Activated naive CD8-positive, alpha-beta T cell (primary cell): Measurements from ENCODE around the gene KRT80.

ENCODE experiments used
- H3K27ac Mint-ChIP-seq: one replicate; pipeline ENCODE4 v1.8.0; 2021; ENCODE audit warnings: mixed read lengths
- H3K27me3 Mint-ChIP-seq: one replicate; pipeline ENCODE4 v1.8.0; 2021; ENCODE audit warnings: mixed read lengths
- H3K36me3 Mint-ChIP-seq: one replicate; pipeline ENCODE4 v1.8.0; 2021; ENCODE audit warnings: mixed read lengths
- H3K4me1 Mint-ChIP-seq: one replicate; pipeline ENCODE4 v1.8.0; 2021; ENCODE audit warnings: low read depth, mixed read lengths
- H3K4me3 Mint-ChIP-seq: one replicate; pipeline ENCODE4 v1.8.0; 2021; ENCODE audit warnings: mild to moderate bottlenecking, mixed read lengths
- H3K9me3 Mint-ChIP-seq: one replicate; pipeline ENCODE4 v1.8.0; 2021; ENCODE audit warnings: low read depth, mixed read lengths

KRT80 gene

DNA sequence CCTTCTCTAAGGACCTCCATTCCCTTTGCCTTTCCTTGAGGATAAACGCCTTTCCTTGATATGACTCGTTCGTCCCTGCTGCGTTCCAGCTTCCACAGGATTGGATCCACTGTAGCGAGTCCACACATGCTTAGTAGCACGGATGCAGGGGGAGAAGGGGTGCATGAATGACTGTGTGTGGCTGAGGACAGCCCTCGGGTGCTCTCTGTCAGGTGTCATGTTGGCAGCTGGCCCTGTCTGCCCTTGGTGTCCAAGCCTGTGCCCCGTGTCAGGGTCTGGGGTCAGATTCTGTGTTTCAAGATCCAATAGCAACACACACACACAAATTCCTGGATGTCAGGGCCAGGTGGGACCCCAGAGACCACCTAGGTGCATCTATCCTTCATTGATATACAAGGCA lies 17.5 kb upstream of the KRT80 start:
- H3K36me3 Mint-ChIP-seq: no peaks in the 10 kb centered on the region
- peaks cover 3% of the 10 kb centered on the region for H3K27me3 Mint-ChIP-seq
- H3K27ac Mint-ChIP-seq: no peak overlapping the region
- H3K4me1 Mint-ChIP-seq: no peaks in the 10 kb centered on the region
- no peak overlapping the region for H3K4me3 Mint-ChIP-seq
- H3K9me3 Mint-ChIP-seq: no peaks in the 10 kb centered on the region

DNA sequence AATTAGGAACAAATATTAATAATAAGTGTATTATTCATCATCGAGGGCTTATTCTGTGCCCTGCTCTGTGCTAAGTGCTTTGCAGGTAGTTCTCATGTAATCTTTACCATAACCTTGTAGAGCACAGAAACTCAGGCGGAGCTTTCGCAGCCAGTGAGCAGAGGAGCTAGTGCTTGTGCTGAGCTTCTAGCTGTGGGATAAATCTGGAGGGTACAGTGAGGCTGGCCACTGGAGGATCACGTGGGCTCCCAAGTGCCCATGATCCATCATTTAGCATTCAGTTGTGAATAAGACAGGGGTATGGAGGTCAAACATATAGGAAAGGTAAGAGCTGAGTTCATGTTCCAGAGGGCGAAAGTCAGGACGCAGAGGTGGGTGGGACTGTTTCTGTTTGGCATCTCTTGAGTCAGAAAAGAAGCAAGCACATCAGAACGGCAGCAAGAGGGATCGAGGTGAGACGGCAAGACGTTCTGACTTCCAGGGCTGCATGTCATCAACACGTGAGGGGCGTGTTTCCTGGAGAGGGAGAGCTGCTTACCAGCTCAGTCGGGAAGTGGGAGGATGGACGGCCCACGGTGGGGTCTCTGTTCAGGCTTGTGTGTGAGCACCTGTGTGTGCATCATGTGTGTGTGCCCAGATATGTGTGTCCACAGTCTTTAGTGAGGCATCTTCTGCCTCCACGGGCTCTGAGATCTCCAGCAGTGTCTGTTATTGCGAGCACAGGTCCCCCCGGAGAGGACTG lies 16.8 kb upstream of the KRT80 start:
- Mint-ChIP-seq H3K36me3 (no peaks in the 10 kb centered on the region), H3K4me3 (no peak overlapping the region), H3K27ac (no peak overlapping the region), H3K9me3 (no peaks in the 10 kb centered on the region), H3K4me1 (no peaks in the 10 kb centered on the region), H3K27me3 (peaks cover 3% of the 10 kb centered on the region)

DNA sequence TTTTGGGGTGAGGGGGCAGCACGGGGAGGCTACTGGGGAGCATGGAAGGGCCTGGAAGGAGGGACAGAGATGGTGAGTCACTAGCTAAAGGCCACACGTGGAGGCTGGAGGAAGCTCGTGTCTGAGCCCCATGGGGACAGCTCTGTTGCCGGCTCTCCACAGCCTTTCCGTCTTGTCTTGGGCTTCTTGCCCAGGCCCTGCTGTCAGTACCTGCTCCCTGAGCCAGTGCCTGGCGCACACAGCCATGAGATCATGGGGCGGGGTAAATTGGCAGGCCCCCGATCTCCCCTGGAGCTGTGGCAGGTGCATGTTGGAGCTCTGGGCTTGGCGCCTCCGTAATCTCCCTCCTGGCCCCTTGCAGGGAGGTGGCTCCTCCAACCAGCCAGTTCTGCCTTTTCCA lies 16.1 kb upstream of the KRT80 start:
- Mint-ChIP-seq H3K27ac (no peak overlapping the region), H3K36me3 (no peaks in the 10 kb centered on the region), H3K4me3 (no peak overlapping the region), H3K9me3 (no peaks in the 10 kb centered on the region), H3K27me3 (peaks cover 6% of the 10 kb centered on the region), H3K4me1 (peaks cover 3% of the 10 kb centered on the region)

DNA sequence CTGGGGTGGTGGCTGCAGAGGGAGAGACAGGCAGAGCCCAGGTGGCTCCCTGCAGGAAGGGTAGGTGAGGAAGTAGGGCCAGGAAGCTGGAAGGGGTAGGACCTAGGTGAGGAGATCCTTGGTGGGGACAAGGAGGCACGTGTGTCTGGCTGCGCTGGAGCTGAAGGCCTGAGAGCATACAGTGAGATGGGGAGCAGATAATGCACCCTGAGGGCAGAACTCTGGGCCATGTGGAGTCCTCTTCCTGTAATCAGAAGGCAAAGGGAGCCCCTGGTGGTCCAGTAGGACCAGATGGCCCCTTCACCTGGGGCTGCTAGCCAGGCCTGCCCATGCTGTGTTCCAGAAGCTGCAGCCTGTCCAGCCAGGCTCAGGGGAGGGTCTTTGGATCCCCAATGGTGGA lies 15.3 kb upstream of the KRT80 start:
- Mint-ChIP-seq H3K27ac (no peak overlapping the region), H3K27me3 (peaks cover 7% of the 10 kb centered on the region), H3K36me3 (no peaks in the 10 kb centered on the region), H3K4me3 (no peak overlapping the region), H3K4me1 (peaks cover 5% of the 10 kb centered on the region), H3K9me3 (no peaks in the 10 kb centered on the region)

DNA sequence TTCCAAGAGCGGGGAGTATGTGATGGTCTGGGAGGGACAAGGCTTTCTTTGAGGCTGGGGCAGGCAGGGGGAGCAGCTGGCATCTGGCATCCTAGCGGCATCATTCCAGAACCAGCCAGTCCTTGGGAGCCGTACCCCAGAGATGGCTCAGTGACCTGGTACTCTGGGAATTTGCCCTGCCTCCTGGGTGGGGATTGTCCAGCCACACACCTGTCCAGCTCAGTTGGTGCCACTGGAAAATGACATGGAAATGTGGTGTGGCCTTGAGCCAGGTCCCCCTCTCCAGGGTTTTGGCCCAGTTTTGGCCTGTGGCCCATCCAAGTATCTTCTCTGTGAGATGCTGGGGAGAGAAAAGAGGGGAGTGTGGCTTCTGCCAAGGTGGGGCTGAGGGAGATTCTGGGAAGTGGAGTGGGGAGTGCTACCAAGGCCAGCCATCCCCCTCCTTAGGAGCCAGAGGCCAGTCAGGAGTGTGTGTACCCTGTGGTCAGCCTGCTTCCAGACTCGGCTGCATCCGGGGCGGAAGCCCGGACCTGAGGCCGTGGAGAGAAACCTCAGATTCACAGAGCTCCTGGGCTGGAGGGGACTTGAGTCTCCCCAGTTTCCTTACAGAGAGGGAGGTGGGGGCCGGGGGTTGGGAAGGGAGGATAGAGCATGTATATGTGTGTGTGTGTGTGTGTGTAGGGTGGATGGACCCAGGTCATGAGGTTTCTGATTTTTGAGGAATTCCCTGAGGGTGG lies 14.7 kb upstream of the KRT80 start:
- H3K4me3 Mint-ChIP-seq: no peak overlapping the region
- no peaks in the 10 kb centered on the region for H3K36me3 Mint-ChIP-seq
- peaks cover 8% of the 10 kb centered on the region for H3K27me3 Mint-ChIP-seq
- H3K4me1 Mint-ChIP-seq: peaks cover 5% of the 10 kb centered on the region
- no peaks in the 10 kb centered on the region for H3K9me3 Mint-ChIP-seq
- no peak overlapping the region for H3K27ac Mint-ChIP-seq

DNA sequence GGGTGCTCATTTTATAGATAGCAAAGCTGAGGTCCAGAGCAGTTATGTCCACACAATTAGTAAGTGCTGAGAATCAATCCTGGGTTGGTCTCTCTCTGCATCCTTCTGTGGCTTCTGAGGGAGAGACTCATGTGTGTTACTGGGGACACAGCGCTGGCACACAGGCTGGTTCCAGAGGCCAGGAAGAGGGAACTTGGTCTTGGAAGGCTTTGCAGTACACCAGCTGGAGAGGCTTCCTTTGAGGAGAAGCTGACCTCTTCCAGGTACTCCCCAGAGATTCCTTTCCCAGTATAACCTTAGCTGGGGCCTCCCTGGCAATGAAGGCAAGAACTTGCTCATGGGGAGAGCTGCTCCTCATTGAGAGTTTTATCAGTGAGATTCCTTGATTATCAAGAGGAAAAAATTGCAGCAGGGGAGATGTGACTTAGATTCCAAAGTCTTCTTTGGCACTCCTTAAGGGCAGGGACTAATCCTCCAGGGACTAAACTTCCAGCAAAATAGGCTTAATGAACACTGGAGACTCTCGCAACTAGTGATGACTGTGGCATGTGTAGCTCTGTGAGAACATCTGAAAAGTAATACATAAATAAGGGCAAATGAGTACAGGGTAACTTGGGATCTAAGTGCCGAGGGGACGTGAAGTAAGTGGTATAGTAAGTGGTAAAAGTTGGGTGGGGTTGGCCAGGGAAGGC lies 13.9 kb upstream of the KRT80 start:
- Mint-ChIP-seq H3K4me3 (no peak overlapping the region), H3K4me1 (peaks cover 5% of the 10 kb centered on the region), H3K9me3 (no peaks in the 10 kb centered on the region), H3K36me3 (no peaks in the 10 kb centered on the region), H3K27me3 (peaks cover 9% of the 10 kb centered on the region), H3K27ac (no peak overlapping the region)

DNA sequence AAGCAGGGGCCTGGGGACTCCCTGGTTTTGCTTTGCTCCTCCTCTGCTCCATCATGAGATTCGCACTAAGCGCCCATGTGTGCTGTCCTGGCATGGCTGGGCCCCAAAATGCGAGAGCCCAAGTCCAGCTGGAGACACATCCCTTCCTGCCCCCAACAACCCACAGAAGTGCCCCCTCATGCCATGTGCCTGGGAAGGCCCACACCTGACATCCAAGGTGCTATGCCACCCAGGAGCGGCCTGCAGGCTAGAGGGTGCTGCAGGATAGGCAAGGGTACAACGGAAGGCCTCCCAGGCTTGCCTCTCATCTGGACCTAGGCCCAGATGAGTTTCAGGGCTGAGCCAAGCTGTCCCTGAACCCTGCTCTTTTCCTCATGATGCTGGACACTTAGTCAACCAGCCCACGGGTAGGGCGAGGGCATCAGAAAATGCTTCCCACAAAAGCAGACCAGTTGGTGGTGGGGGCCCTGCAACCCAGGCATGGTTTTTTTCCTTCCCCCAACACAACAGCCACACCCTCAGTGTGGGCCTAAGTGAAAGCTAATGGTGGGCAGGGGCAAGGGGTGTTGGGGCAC lies 13.2 kb upstream of the KRT80 start:
- H3K4me1 Mint-ChIP-seq: peaks cover 5% of the 10 kb centered on the region
- no peaks in the 10 kb centered on the region for H3K9me3 Mint-ChIP-seq
- H3K4me3 Mint-ChIP-seq: no peak overlapping the region
- no peaks in the 10 kb centered on the region for H3K36me3 Mint-ChIP-seq
- no peak overlapping the region for H3K27ac Mint-ChIP-seq
- peaks cover 9% of the 10 kb centered on the region for H3K27me3 Mint-ChIP-seq

DNA sequence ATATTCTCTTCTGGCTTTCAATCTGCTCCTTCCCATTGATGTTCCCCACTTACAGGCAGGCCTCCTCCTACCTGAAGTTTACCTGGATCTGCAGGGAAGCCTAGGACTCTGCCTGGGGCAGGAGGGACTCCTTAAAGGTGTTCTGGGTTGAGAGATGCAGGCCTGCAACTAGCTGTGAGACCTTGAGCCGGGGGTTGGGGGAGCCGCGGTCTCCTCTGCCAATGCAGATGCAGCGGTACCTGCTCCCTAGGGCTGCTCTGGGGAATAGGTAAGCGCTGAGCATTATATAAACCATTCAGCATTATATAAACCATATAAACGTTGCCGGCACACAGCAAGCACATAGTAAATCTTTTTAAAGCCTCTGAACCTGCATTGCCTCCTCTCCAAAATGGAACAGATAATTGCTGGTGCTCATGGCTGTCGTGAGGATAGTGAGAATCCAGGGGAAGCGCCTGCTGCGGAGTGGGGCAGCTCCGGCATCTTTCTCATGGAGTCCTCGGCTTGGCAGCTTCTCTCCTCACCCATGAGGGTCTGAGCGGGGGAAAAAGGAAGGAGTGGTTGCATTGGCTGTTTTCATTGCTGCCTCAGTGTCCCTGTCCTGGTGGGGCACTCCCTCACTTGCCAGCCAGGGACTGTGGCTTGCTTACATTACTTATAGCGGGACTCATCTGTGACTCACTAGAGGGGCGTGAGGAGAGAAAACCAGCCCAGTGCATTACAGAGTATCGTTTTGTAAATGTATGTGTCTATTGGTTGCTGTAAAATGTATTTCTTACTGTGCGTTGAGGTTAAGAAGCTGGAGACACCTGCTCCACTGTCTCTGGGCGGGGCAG lies 12.5 kb upstream of the KRT80 start:
- Mint-ChIP-seq H3K4me3 (no peak overlapping the region), H3K36me3 (no peaks in the 10 kb centered on the region), H3K9me3 (no peaks in the 10 kb centered on the region), H3K4me1 (peaks cover 5% of the 10 kb centered on the region), H3K27me3 (peaks cover 6% of the 10 kb centered on the region), H3K27ac (no peak overlapping the region)

DNA sequence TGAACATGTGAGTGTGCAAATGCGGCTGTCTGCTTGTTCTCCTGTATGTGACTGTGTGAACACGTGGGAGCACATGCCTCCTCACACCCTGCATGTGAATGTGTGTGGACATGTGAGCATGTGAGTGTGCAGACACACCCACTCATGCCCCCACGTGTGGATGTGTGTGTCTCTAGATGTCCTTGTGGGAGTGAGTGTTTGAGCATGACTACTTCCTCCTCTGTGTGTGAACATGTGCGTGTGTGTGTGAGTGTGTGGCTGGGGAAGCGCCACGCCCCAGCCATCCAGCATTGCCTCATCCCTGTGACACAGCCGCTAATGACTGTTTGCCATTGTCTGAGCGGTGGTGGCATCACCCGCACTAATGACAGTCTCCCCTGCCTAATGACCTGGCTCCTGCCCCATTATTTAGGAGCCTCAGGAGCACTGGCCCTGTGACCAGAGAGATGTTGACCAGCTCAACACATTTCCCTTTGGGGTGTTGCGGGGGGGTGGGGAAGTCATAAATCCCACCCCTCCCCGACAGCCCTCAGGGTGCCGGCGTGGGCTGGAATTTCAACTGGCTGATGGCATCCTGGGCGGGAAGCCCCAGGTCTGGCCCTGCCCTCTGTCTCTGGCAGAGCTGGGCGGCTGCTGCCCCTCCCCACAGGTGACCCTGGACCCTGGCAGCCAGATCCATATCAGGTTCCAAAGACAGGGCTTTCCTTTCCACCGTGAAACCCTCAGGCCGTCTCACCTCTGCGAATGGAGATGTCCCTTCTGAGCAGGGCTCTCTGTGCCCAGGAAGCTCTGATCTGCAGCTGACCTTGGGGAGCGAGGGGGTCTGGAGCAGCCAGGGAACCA lies 11.5 kb upstream of the KRT80 start:
- Mint-ChIP-seq H3K4me3 (no peak overlapping the region), H3K4me1 (peaks cover 5% of the 10 kb centered on the region), H3K27ac (peak overlapping the region; percentile 18)

DNA sequence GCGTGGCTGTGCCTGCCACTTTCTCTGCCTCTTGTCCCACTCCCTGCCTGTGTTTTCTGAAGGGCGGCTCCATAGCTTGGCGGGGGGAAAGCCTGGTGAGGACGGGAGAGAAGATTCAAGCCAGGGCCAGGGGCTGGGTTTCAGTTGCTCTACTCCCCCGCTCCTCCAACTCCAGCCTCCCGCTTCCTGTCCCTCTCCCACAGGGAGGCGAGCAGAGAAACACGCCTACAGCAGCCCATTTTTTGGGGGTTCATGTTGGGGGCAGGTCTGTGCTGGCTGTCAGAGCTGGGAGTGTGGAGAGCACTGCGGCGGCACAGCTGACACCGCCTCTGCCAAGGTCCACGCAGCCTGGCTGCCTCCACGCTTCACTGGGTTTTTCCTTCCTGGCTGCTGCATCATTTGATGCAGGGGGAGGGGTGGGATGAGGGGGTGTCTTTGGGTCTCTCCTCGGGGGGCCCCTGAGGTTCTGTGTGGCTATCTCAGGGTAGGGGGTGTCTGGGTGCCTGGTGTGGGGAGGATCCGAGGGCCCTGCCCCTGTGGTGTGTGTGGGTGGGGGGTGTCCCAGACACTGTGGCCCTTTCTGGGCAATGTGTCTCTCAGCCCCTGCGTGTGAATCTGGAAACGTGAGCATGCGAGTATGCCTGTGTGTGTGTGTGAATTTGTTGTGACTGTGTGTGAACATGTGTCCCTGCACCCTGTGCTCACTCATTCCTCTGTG lies 10.7 kb upstream of the KRT80 start:
- no peaks in the 10 kb centered on the region for H3K9me3 Mint-ChIP-seq
- no peaks in the 10 kb centered on the region for H3K36me3 Mint-ChIP-seq
- H3K4me3 Mint-ChIP-seq: no peak overlapping the region
- peak overlapping the region; percentile 18 for H3K27ac Mint-ChIP-seq
- peaks cover 6% of the 10 kb centered on the region for H3K27me3 Mint-ChIP-seq
- peaks cover 5% of the 10 kb centered on the region for H3K4me1 Mint-ChIP-seq

More for the DNA sequence above, 11.5 kb upstream of the KRT80 start:
- Mint-ChIP-seq H3K9me3 (no peaks in the 10 kb centered on the region), H3K36me3 (no peaks in the 10 kb centered on the region), H3K27me3 (peaks cover 6% of the 10 kb centered on the region)

DNA sequence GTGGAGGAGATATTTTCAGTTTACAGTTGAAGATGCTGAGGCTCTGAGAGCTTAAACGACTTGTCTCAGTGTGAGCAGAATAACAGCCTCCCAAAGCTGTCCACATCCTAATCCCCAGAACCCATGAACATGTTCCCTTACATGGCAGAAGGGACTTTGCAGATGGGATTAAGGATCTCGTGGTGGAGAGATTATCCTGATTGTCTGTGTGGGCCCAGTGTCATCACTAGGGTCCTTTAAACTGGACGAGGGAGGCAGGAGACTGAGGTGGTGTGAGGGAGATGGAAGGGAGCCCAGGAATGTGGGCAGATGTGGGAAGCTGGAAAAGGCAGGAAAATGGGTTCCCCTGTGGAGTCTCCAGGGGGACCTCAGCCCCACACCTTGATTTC lies 9.6 kb upstream of the KRT80 start:
- Mint-ChIP-seq H3K36me3 (no peaks in the 10 kb centered on the region), H3K27me3 (peaks cover 6% of the 10 kb centered on the region), H3K4me1 (peaks cover 5% of the 10 kb centered on the region), H3K27ac (no peak overlapping the region), H3K9me3 (no peaks in the 10 kb centered on the region), H3K4me3 (no peak overlapping the region)

DNA sequence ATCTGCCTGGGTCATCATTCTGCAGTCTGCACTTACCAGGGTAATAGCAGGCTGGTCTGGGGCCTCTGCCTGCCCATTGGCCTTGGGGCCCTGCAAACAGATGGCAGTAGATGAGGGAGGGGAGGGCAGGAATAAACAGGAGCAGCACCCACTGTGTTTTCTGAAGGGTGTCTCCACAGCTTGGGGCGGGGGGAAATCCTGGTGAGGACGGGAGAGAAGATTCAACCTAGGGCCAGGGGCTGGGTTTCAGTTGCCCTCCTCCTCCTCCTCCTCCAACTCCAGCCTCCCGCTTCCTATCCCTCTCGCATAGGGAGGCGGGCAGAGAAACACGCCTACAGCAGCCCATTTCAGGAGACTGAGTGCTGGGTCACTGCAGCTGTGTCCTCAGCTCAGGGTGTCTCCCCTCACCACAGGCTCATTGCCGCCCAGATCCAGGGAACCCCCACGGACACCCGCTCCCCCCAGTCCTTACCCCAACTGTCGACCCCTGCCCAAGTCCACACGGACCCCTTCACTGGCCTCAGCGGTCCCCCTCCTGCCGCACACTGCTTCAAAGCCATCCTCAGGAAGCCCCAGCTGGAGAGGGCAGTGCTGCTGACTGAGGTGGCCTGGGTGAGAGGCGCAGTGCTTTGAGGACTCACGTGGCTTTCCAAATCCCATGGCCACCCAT lies 9.1 kb upstream of the KRT80 start:
- H3K27ac Mint-ChIP-seq: no peak overlapping the region
- H3K4me3 Mint-ChIP-seq: no peak overlapping the region
- H3K9me3 Mint-ChIP-seq: no peaks in the 10 kb centered on the region
- H3K36me3 Mint-ChIP-seq: no peaks in the 10 kb centered on the region
- H3K27me3 Mint-ChIP-seq: peaks cover 6% of the 10 kb centered on the region
- peaks cover 5% of the 10 kb centered on the region for H3K4me1 Mint-ChIP-seq
